PC-3 (cell line): ENCODE measurements around the gene ACY1. TPM values are rescaled to one million over a fixed set of nuclear protein-coding genes. Genes with fewer than 3 reads are reported as not detected.

ENCODE experiments used
- ATAC-seq: fragments of 200-7000 bp; cut with Tn5 transposase; 2 replicates; pipeline ENCODE4 v1.9.1; 2020; ENCODE audit warnings: mild to moderate bottlenecking, moderate library complexity
- BruUV-seq: library from RNA; stranded (reverse); fragments of 400-500 nt; replicated peaks from 2 replicates; lab custom pipeline; 2021; lab: Mats Ljungman, UMichigan
- CTCF ChIA-PET: fragments of 300-600 bp; sonication (Branson Sonifier 250); formaldehyde crosslinking; loops from one replicate; lab custom pipeline; 2022; ENCODE audit warnings: antibody characterized with exemption; lab: Charles Lee
- POLR2A ChIA-PET: fragments of 300-600 bp; sonication (Branson Sonifier 250); formaldehyde crosslinking; loops from one replicate; lab custom pipeline; 2022; ENCODE audit warnings: antibody characterized with exemption; ENCODE audit not compliant: unreplicated experiment; lab: Charles Lee
- DNase-seq: peaks from one replicate; pipeline ENCODE4 v3.0.0-alpha.2; 2015
- H2AFZ ChIP-seq: fragments of 300-600 bp; sonication (generic); 2 replicates; pipeline ENCODE4 v1.6.0; 2016; ENCODE audit warnings: antibody characterized with exemption, low read length
- H3F3A ChIP-seq: fragments of 300-600 bp; sonication (generic); one replicate; pipeline ENCODE4 v1.6.0; 2017; ENCODE audit warnings: antibody characterized with exemption, low read length, control low read depth, mild to moderate bottlenecking; ENCODE audit not compliant: unreplicated experiment
- H3K27ac ChIP-seq: fragments of 300-600 bp; sonication (generic); 2 replicates; pipeline ENCODE4 v1.5.1; 2016; ENCODE audit warnings: mild to moderate bottlenecking, low read length
- H3K27me3 ChIP-seq: fragments of 300-600 bp; sonication (generic); 2 replicates; pipeline ENCODE4 v1.6.1; 2016; ENCODE audit warnings: low read length, mixed read lengths
- H3K36me3 ChIP-seq: fragments of 300-600 bp; sonication (generic); 2 replicates; pipeline ENCODE4 v1.6.1; 2016; ENCODE audit warnings: low read depth, mixed run types, low read length, mixed read lengths
- H3K4me1 ChIP-seq: fragments of 300-600 bp; sonication (generic); 2 replicates; pipeline ENCODE4 v1.5.1; 2016; ENCODE audit warnings: low read length; ENCODE audit not compliant: insufficient read depth
- H3K4me2 ChIP-seq: fragments of 300-600 bp; sonication (generic); 2 replicates; pipeline ENCODE4 v1.6.0; 2016; ENCODE audit warnings: low read length
- H3K4me3 ChIP-seq: fragments of 300-600 bp; sonication (generic); 2 replicates; pipeline ENCODE4 v1.5.1; 2016; ENCODE audit warnings: mild to moderate bottlenecking, low read length, mixed read lengths
- H3K79me2 ChIP-seq: fragments of 300-600 bp; sonication (generic); 2 replicates; pipeline ENCODE4 v1.6.1; 2017; ENCODE audit warnings: low read length, mixed read lengths
- H3K9ac ChIP-seq: fragments of 300-600 bp; sonication (generic); 2 replicates; pipeline ENCODE4 v1.6.0; 2016; ENCODE audit warnings: mild to moderate bottlenecking, low read length
- H3K9me2 ChIP-seq: fragments of 300-600 bp; sonication (generic); replicated peaks from 2 replicates; pipeline ENCODE4 v1.6.1; 2016; ENCODE audit warnings: mixed run types, low read length, mixed read lengths
- H3K9me3 ChIP-seq: fragments of 300-600 bp; sonication (generic); 2 replicates; pipeline ENCODE4 v1.6.1; 2016; ENCODE audit warnings: low read length, mixed read lengths
- H4K20me1 ChIP-seq: fragments of 300-600 bp; sonication (generic); 2 replicates; pipeline ENCODE4 v1.6.1; 2016; ENCODE audit warnings: low read length, mixed read lengths
- EZH2 ChIP-seq: fragments of 300-600 bp; sonication (generic); IDR thresholded peaks from one replicate; pipeline ENCODE4 v1.6.1; 2017; ENCODE audit warnings: antibody characterized with exemption, mild to moderate bottlenecking, low read length; ENCODE audit not compliant: unreplicated experiment
- EZH2phosphoT487 ChIP-seq: fragments of 300-600 bp; sonication (generic); IDR thresholded peaks from 2 replicates; pipeline ENCODE4 v1.6.1; 2018; ENCODE audit warnings: mild to moderate bottlenecking, antibody characterized with exemption, low read length, borderline replicate concordance
- intact Hi-C: fragments of 100-400 bp; cut with micrococcal nuclease; formaldehyde crosslinking; loops from 2 replicates; pipeline ENCODE4 v1.9.0; 2023
- total RNA-seq: library from RNA; depleted of rRNA; stranded (reverse); fragments of >200 nt; gene quantifications from 2 replicates; pipeline ENCODE4 v1.2.3, GENCODE V29; 2014
- TF ChIP-seq, protein P1 (sequence below): fragments of 300-600 bp; sonication (generic); conservative IDR thresholded peaks from 2 replicates; pipeline ENCODE4 v1.5.1; 2017; ENCODE audit warnings: antibody characterized with exemption, low read depth, mild to moderate bottlenecking, low read length

ACY1 gene
- total RNA-seq, 1 experiment from 2014 or later, result 71.3 TPM

DNA sequence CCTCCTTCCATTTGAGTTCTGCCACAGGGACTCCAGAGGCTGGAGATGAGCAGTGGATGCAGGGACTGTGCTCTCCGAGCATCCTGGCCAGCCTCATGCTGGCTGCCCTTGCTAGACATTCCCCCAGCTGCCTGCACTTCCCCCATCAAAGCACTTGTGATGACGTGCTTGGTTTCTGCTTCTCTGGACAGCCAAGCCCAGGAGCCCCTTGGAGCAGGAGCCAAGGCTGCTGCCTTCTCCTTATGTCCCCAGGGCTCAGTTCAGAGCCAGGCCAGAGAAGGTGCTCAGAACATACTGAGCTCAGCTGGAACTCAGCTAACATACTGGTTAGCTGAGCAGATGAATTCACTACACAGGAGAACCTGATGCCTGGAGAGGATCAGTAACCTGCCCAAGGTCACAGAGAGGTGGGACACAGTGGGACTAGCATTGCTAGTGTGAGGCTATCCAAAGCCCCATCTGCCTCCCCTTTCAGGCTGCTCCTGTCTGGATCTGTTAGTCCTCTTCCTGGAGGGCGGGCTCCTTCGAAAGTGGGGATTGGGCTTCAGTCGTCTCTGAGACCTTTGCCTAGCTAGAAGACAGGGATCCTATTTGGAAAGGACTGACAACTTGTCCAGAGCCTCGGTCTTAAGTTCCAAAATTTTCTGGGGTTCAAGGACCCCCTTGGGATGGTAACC is 20.3 kb upstream of the ACY1 start:
- no peak overlapping the region for H3K4me3 ChIP-seq
- TF ChIP-seq EZH2 (no peak), EZH2phosphoT487 (no peak)
- TF ChIP-seq, protein P1, sequence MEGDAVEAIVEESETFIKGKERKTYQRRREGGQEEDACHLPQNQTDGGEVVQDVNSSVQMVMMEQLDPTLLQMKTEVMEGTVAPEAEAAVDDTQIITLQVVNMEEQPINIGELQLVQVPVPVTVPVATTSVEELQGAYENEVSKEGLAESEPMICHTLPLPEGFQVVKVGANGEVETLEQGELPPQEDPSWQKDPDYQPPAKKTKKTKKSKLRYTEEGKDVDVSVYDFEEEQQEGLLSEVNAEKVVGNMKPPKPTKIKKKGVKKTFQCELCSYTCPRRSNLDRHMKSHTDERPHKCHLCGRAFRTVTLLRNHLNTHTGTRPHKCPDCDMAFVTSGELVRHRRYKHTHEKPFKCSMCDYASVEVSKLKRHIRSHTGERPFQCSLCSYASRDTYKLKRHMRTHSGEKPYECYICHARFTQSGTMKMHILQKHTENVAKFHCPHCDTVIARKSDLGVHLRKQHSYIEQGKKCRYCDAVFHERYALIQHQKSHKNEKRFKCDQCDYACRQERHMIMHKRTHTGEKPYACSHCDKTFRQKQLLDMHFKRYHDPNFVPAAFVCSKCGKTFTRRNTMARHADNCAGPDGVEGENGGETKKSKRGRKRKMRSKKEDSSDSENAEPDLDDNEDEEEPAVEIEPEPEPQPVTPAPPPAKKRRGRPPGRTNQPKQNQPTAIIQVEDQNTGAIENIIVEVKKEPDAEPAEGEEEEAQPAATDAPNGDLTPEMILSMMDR, result no peak
- H4K20me1 ChIP-seq, result no peaks in the 10 kb centered on the region
- H3F3A ChIP-seq, result no peaks in the 10 kb centered on the region
- peaks cover 10% of the 10 kb centered on the region for H3K4me1 ChIP-seq
- H3K27ac ChIP-seq, result no peak overlapping the region
- H3K36me3 ChIP-seq, result no peaks in the 10 kb centered on the region
- H3K9me2 ChIP-seq, result no peaks in the 10 kb centered on the region
- intact Hi-C loops, result no loop called here
- POLR2A ChIA-PET, result no interaction called here
- H3K79me2 ChIP-seq, result 0 out of 2 replicates have a peak, but pooled peaks cover 2% of the 10 kb centered on the region
- ATAC-seq, result no peak
- H3K4me2 ChIP-seq, result no peak overlapping the region
- no peak for DNase-seq
- no peak overlapping the region for H3K9ac ChIP-seq
- no peak overlapping the region for H2AFZ ChIP-seq
- CTCF ChIA-PET, result no interaction called here
- no peaks in the 10 kb centered on the region for H3K27me3 ChIP-seq
- BruUV-seq, result no TSS peak
- no peaks in the 10 kb centered on the region for H3K9me3 ChIP-seq

- CTCF ChIA-PET, result no interaction called here
- ATAC-seq (no peak), DNase-seq (no peak)
- H3K27me3 ChIP-seq, result no peaks in the 10 kb centered on the region
- H3F3A ChIP-seq, result no peaks in the 10 kb centered on the region
- no peaks in the 10 kb centered on the region for H3K9me2 ChIP-seq
- no TSS peak for BruUV-seq
- H4K20me1 ChIP-seq, result no peaks in the 10 kb centered on the region
- no peak overlapping the region for H2AFZ ChIP-seq
- H3K9ac ChIP-seq, result no peak overlapping the region
- H3K36me3 ChIP-seq, result no peaks in the 10 kb centered on the region
- peaks cover 12% of the 10 kb centered on the region for H3K4me1 ChIP-seq
- no peaks in the 10 kb centered on the region for H3K9me3 ChIP-seq
- no peak overlapping the region for H3K4me3 ChIP-seq
- intact Hi-C loops, result no loop called here
- POLR2A ChIA-PET, result no interaction called here
- H3K4me2 ChIP-seq, result no peak overlapping the region
- TF ChIP-seq EZH2phosphoT487 (no peak), EZH2 (no peak)
- TF ChIP-seq, protein P1, result no peak
- H3K27ac ChIP-seq, result no peak overlapping the region
- 0 out of 2 replicates have a peak, but pooled peaks cover 3% of the 10 kb centered on the region for H3K79me2 ChIP-seq
These were observed 19.3 kb upstream of the ACY1 start for GRCh38 chr3:51963951-51964451.

GRCh38 chr3:51964521-51964920 is 18.8 kb upstream of the ACY1 start:
- intact Hi-C loops, result no loop called here
- DNase-seq (no peak), ATAC-seq (no peak)
- Histone ChIP-seq H3K36me3 (no peaks in the 10 kb centered on the region), H2AFZ (no peak overlapping the region), H3K27ac (no peak overlapping the region), H3K4me3 (no peak overlapping the region), H3K79me2 (0 out of 2 replicates have a peak, but pooled peaks cover 3% of the 10 kb centered on the region), H3K27me3 (no peaks in the 10 kb centered on the region), H3F3A (no peaks in the 10 kb centered on the region), H3K4me2 (no peak overlapping the region), H4K20me1 (no peaks in the 10 kb centered on the region), H3K9me2 (no peaks in the 10 kb centered on the region), H3K9me3 (no peaks in the 10 kb centered on the region), H3K4me1 (peaks cover 12% of the 10 kb centered on the region), H3K9ac (no peak overlapping the region)
- TF ChIP-seq, protein P1, result no peak
- no peak for TF ChIP-seq EZH2
- no peak for TF ChIP-seq EZH2phosphoT487
- no TSS peak for BruUV-seq
- CTCF ChIA-PET, result no interaction called here
- POLR2A ChIA-PET, result interaction anchor here (0.7 kb wide), 1 partner anchor 33 kb away, joined by 3 read pairs; no protein-coding TSS in a partner anchor
